Medulla oblongata (tissue), 1 donor: ENCODE measurements around the gene ATP9A.
"Not testable (repeated sequence)": the region's sequence is repeated elsewhere in the genome, so short reads cannot be mapped to it uniquely, and the experiment has no call there.

Experiments used
- DNase-seq: peaks from one replicate; pipeline ENCODE4 v3.0.0-alpha.2; 2015; ENCODE audit errors: extremely low spot score

The ATP9A gene

GRCh38 chr20:51756653-51757052, 11.5 kb downstream of the ATP9A start:
- no peak for DNase-seq

DNA sequence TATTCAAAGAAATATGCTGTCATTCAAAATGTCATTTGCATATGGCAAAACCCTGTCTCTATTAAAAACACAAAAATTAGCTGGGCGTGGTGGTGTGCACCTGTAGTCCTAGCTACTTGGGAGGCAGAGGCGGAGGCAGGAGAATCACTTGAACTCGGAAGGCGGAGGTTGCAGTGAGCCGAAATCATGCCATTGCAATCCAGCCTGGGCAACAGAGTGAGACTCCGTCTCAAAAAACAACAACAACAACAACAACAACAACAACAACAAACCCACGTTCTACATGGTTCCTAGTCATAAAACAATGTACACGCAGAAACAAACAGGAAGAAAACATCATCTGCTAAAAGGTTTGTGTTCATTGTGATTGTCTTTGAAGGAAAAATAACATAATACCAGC, 15.0 kb downstream of the ATP9A start:
- not testable (repeated sequence) for DNase-seq

GRCh38 chr20:51752343-51752951, 15.7 kb downstream of the ATP9A start:
- no peak for DNase-seq

GRCh38 chr20:51750770-51751388, 17.3 kb downstream of the ATP9A start:
- no peak for DNase-seq

- peak; percentile 78 for DNase-seq
These were observed 18.0 kb downstream of the ATP9A start for GRCh38 chr20:51750037-51750769.

GRCh38 chr20:51749674-51750036, 18.5 kb downstream of the ATP9A start:
- no peak for DNase-seq

- no peak for DNase-seq
These were observed 20.8 kb downstream of the ATP9A start for GRCh38 chr20:51747182-51747911.

GRCh38 chr20:51745804-51746203, 22.4 kb downstream of the ATP9A start:
- DNase-seq = no peak

- DNase-seq = no peak
These were observed 27.4 kb downstream of the ATP9A start for GRCh38 chr20:51740838-51741237.

GRCh38 chr20:51740308-51740707, 27.9 kb downstream of the ATP9A start:
- DNase-seq = not testable (repeated sequence)

- DNase-seq = peak; percentile 62
These were observed 28.4 kb downstream of the ATP9A start for GRCh38 chr20:51739722-51740249.

DNA sequence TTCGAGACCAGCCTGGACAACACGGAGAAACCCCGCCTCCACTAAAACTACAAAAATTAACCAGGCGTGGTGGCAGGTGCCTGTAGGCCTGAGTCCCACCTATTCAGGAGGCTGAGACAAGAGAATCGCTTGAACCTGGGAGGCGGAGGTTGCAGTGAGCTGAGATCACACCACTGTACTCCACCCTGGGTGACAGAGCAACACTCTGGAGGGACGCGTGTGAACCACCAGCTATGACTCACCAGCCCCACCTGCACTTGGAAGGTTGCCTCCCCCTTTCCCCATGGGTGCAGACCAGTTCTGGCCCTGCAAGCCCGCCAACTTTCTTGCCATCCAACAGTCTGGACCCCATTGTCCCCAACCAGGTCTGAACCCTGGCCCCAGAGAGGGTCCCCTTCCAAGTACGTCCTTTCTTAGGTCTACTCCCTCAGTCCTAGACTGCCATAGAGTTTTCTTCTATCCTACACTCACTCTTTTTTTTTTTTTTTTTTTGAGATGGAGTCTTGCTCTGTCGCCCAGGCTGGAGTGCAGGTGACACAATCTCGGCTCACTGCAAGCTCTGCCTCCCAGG, 29.2 kb downstream of the ATP9A start:
- DNase-seq = no peak

GRCh38 chr20:51738261-51738660, 29.9 kb downstream of the ATP9A start:
- DNase-seq = not testable (repeated sequence)

DNA sequence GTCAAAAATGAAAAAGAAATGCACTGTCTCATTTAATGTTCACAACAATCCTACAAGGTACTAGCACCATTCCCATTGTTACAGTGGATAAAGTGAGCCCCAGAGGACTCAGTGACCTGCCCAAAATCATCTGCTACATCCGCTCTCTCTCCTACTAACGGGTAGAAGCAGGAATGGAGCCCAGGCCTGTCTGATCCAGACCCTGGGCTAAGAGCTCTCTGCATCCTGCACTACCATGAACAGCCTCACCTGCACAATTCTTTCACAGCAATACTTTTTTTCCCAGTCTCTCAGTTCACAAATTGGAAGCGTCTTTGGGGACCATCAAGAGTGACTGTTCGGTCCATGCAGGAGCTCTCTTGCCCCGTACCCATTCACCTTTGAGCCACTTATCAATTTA, 31.2 kb downstream of the ATP9A start:
- DNase-seq = no peak

DNA sequence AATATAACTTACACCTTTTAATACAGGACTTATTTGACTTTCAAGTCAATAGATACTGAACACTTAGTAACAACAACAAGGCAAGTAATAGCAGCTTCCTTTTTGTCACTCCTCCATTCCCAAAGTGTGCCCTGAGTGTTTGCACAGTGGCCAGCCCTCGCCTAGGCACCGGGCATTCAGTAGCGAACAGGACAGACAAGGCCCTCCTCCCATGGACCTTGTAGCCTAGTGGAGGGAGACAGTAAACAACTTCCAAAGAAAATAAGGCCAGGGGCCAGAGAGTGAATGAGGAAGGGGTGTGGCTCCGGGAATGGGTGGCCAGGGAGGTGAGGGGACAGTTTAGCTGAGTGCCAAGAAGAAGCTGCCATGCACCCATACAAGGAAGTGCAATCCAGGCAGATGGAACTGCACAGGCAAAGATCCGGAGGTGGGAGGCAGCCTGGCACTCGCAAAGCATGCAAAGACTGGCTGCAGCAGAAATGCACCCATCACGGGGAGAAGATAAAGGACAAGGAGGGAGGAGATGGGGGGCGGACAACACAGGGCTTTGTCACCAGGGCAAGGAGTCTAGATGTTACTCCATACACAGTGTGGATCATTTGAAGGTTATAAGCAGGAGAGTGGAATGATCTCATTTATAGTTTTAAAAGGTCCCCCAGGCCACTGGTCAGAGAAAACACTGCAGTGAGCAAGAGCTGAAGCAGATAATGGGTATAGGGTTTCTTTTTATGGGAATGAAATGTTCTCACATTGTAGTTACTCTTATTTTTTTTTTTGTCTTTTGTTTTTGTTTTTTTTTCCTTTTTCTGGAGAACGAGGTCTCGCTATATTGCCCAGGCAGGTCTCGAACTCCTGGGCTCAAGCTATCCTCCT, 32.2 kb downstream of the ATP9A start:
- no peak for DNase-seq

DNA sequence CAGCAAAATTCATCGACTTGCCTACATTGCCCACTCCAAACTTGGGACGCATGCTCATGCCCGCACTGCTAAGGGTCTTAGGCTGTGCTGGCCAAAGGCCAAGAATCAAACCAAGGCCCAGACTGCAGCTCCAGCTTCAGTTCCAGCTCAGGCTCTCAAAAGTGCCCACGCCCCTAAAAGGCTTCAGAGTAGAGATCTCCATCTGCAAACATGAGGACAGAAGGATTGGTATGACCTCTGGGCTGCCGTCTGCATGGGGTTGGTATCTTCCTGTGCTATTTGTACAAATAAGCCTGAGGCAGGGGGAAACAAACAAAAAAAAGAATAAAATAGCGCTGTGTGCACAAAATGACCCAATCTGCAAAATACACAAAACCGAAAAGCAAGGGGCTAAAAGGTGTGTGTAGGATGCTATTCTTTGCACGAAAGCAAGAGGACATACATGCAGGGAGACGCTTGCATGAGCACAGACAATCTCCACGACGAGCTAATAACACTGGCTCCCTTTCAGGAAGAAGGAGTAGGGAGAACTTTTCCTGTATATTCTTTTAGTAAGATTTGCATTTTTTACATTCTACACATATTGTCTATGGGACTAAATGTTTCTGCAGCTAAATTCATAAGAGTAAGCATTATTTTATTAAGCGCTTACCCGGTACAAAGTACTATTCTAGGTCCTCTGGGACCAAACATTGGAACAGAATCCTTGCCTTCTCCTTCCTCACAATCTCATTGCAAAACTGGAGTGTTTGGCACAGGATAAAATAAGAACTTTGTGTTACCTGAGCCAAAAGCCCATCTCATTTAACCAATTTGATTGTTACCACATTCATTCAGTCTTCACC, 33.1 kb downstream of the ATP9A start:
- DNase-seq = no peak

DNA sequence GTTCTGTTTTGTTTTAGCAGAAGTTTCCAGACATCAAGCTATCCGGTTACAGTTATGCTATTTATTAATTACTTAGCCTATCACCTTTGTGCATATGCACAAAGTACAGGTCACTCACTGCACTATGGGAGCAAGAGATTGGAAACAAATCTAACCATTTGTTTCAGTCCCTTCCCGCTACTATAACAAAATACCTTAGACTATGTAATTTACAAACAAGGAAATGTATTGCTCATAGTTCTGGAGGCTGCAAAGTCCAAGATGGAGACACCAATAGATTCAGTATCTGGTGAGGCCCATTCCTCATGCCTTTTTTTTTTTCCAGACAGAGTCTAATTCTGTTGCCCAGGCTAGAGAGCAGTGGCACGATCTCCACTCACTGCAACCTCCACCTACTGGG, 35.1 kb downstream of the ATP9A start:
- DNase-seq = no peak

GRCh38 chr20:51732096-51732791, 35.9 kb downstream of the ATP9A start:
- DNase-seq = peak; percentile 69

- DNase-seq = no peak
These were observed 36.5 kb downstream of the ATP9A start for GRCh38 chr20:51731731-51732095.
